ENCODE measurements around the gene WDR88.

The WDR88 gene

DNA sequence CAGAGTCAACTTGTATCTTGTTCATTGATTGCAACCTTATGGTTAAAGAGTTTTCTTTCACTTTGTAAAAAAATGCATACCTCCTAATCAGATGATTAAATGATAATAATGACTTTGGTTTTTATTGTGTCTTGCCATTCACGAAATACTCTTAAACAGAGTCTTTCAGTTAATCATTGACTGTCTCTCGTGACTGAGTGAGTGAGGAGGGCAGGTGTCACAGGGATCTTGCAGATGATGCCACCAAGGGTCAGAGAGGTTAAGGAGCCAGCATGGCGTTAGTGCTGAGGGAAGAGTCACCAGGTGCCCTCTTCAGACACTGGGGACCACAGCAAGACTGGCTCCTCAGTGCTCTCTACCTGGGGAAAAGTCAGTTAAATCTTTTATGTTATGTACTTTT lies 42.9 kb upstream of the WDR88 start:
- no peaks in the 10 kb centered on the region for H3K4me1 ChIP-seq (ENCODE audit: insufficient read depth, low read length, severe bottlenecking)
- H3F3A ChIP-seq (ENCODE audit: insufficient read depth, low read length), result no peaks in the 10 kb centered on the region
- H3K4me3 ChIP-seq (ENCODE audit: low read depth, low read length, poor library complexity, severe bottlenecking), result no peak overlapping the region
- H3K9ac ChIP-seq (ENCODE audit: low read length), result no peak overlapping the region
- TF ChIP-seq, protein P1, sequence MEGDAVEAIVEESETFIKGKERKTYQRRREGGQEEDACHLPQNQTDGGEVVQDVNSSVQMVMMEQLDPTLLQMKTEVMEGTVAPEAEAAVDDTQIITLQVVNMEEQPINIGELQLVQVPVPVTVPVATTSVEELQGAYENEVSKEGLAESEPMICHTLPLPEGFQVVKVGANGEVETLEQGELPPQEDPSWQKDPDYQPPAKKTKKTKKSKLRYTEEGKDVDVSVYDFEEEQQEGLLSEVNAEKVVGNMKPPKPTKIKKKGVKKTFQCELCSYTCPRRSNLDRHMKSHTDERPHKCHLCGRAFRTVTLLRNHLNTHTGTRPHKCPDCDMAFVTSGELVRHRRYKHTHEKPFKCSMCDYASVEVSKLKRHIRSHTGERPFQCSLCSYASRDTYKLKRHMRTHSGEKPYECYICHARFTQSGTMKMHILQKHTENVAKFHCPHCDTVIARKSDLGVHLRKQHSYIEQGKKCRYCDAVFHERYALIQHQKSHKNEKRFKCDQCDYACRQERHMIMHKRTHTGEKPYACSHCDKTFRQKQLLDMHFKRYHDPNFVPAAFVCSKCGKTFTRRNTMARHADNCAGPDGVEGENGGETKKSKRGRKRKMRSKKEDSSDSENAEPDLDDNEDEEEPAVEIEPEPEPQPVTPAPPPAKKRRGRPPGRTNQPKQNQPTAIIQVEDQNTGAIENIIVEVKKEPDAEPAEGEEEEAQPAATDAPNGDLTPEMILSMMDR (IDR thresholded peaks at IDR 0.05; ENCODE audit: low read length), result no peak
- TF ChIP-seq EZH2 (IDR thresholded peaks at IDR 0.05; ENCODE audit: borderline replicate concordance, low read length), result no peak
- H3K36me3 ChIP-seq (ENCODE audit: insufficient read depth, low read length), result peaks cover 41% of the 10 kb centered on the region
- no peaks in the 10 kb centered on the region for H3K9me3 ChIP-seq (ENCODE audit: low read length)
- no peak overlapping the region for H2AFZ ChIP-seq (ENCODE audit: low read length)
- H3K27ac ChIP-seq (ENCODE audit: low read depth, low read length, poor library complexity, severe bottlenecking), result no peak overlapping the region
- no peaks in the 10 kb centered on the region for H4K20me1 ChIP-seq (ENCODE audit: insufficient read depth, low read length)
- no peak overlapping the region for H3K4me2 ChIP-seq (ENCODE audit: low read length)
- no peaks in the 10 kb centered on the region for H3K79me2 ChIP-seq (ENCODE audit: insufficient read depth, low read length)
- H3K27me3 ChIP-seq (ENCODE audit: insufficient read depth, low read length), result no peaks in the 10 kb centered on the region
- H3K9me2 ChIP-seq (ENCODE audit: low read depth, low read length), result no peaks in the 10 kb centered on the region

DNA sequence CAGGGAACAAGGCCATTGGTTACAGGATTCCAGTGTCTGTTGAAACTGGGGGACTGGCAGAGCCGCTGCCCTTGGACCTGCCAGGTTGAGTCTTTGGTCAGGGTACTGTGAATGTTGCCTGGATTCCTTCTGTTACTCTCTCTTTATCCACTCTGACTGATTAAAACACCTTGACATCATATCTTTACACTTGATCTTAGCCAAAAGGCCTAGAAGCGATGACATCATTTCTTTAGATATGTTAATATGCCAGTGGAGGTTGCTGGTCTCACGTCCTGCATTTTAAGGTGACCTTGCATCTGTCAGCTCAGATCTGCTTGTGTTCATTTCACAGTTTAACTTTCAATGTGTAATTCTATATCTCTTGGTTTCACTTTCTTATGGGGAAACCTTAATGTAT lies 41.7 kb upstream of the WDR88 start:
- H3K36me3 ChIP-seq (ENCODE audit: insufficient read depth, low read length), result peaks cover 51% of the 10 kb centered on the region

DNA sequence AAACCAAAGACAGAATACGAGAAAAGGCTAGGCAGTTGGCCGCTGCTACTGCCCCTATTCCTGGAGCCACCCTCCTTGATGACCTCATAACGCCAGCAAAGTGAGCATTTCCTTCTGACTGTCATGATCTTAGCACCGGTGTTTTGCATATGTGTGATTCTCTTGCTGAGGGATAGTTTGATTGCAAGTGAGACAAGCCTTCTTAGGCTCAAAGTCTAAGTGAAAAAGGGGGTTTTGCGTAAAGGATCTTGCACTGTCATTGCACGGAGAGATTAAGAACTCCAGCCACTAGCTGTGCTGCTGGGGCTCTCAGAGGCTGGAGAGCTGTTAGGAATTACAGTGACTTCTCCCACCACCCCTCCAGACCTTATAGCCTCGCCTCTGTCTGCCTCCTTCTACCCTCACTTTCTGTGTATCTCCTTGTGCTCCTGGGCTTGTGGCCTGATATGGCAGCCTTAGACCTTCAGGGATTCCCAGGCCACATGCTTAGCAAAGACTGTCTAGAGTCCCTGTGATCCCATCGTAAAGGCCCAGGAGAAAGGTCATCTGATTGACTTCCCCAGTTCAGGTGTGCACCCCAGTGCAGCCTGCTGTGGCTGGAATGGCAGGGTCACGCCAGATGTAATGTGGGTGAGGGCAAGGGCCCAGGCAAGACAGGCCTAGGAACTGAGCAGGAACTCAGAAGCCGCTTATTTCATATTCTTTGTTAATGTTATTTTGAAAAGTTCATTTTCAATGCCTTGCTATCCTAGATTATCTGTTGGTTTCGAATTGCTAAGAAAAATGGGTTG lies 38.3 kb upstream of the WDR88 start:
- H4K20me1 ChIP-seq (ENCODE audit: insufficient read depth, low read length), result no peaks in the 10 kb centered on the region
- H3K9me2 ChIP-seq (ENCODE audit: low read depth, low read length), result no peaks in the 10 kb centered on the region
- no peak overlapping the region for H3K4me2 ChIP-seq (ENCODE audit: low read length)
- H3K79me2 ChIP-seq (ENCODE audit: insufficient read depth, low read length), result no peaks in the 10 kb centered on the region
- no peaks in the 10 kb centered on the region for H3K9me3 ChIP-seq (ENCODE audit: low read length)
- H3K4me1 ChIP-seq (ENCODE audit: insufficient read depth, low read length, severe bottlenecking), result no peaks in the 10 kb centered on the region
- H2AFZ ChIP-seq (ENCODE audit: low read length), result no peak overlapping the region
- no peak overlapping the region for H3K9ac ChIP-seq (ENCODE audit: low read length)
- H3K27me3 ChIP-seq (ENCODE audit: insufficient read depth, low read length), result no peaks in the 10 kb centered on the region
- H3F3A ChIP-seq (ENCODE audit: insufficient read depth, low read length), result no peaks in the 10 kb centered on the region
- TF ChIP-seq EZH2 (IDR thresholded peaks at IDR 0.05; ENCODE audit: borderline replicate concordance, low read length), result no peak
- TF ChIP-seq, protein P1 (IDR thresholded peaks at IDR 0.05; ENCODE audit: low read length), result no peak
- no peak overlapping the region for H3K4me3 ChIP-seq (ENCODE audit: low read depth, low read length, poor library complexity, severe bottlenecking)
- peaks cover 73% of the 10 kb centered on the region for H3K36me3 ChIP-seq (ENCODE audit: insufficient read depth, low read length)
- no peak overlapping the region for H3K27ac ChIP-seq (ENCODE audit: low read depth, low read length, poor library complexity, severe bottlenecking)

More for the DNA sequence above, 41.7 kb upstream of the WDR88 start:
- H3F3A ChIP-seq (ENCODE audit: insufficient read depth, low read length), result no peaks in the 10 kb centered on the region
- no peaks in the 10 kb centered on the region for H3K27me3 ChIP-seq (ENCODE audit: insufficient read depth, low read length)
- H3K9me2 ChIP-seq (ENCODE audit: low read depth, low read length), result no peaks in the 10 kb centered on the region
- H3K27ac ChIP-seq (ENCODE audit: low read depth, low read length, poor library complexity, severe bottlenecking), result no peak overlapping the region
- H3K4me3 ChIP-seq (ENCODE audit: low read depth, low read length, poor library complexity, severe bottlenecking), result no peak overlapping the region
- no peak for TF ChIP-seq EZH2 (IDR thresholded peaks at IDR 0.05; ENCODE audit: borderline replicate concordance, low read length)
- TF ChIP-seq, protein P1 (IDR thresholded peaks at IDR 0.05; ENCODE audit: low read length), result no peak
- H2AFZ ChIP-seq (ENCODE audit: low read length), result no peak overlapping the region
- no peaks in the 10 kb centered on the region for H3K79me2 ChIP-seq (ENCODE audit: insufficient read depth, low read length)
- no peak overlapping the region for H3K4me2 ChIP-seq (ENCODE audit: low read length)
- no peaks in the 10 kb centered on the region for H4K20me1 ChIP-seq (ENCODE audit: insufficient read depth, low read length)
- no peaks in the 10 kb centered on the region for H3K9me3 ChIP-seq (ENCODE audit: low read length)
- H3K4me1 ChIP-seq (ENCODE audit: insufficient read depth, low read length, severe bottlenecking), result no peaks in the 10 kb centered on the region
- no peak overlapping the region for H3K9ac ChIP-seq (ENCODE audit: low read length)
